Muscle of back (tissue), 10 donors: ENCODE results near the gene DCBLD1. TPM values are rescaled to one million over a fixed set of nuclear protein-coding genes. Genes with fewer than 3 reads are reported as not detected.

Experiments
- polyA plus RNA-seq, 10 donors: library from polyadenylated mRNA; unstranded; fragments of 120-200 nt; gene quantifications; one replicate each; pipeline ENCODE4 v1.2.1, GENCODE V29; 2013; ENCODE audit not compliant: insufficient read length in 10 of 10

The DCBLD1 gene
- polyA plus RNA-seq, 10 donors: 5.5 to 9.2 (median 7.1) TPM

Other genes starting within 250 kb of the DCBLD1 start
- 100 to 1,000 TPM in 5 of 10 donors, 10 to 100 TPM in 5; 58.4 to 140 (median 104) TPM for gene VGLL2, start 217.1 kb upstream of the DCBLD1 start, polyA plus RNA-seq
- gene ROS1, start 56.7 kb upstream of the DCBLD1 start, polyA plus RNA-seq: under 1 TPM; 0.05 to 0.40 (median 0.14) TPM
- 10 to 100 TPM; 38.4 to 56.7 (median 48.9) TPM for gene GOPC, start 119.8 kb downstream of the DCBLD1 start, polyA plus RNA-seq
- 10 to 100 TPM; 19.0 to 25.9 (median 21.6) TPM for gene NUS1, start 192.8 kb downstream of the DCBLD1 start, polyA plus RNA-seq